Suprapubic skin (tissue), 3 donors: ENCODE data around the gene ROR2.
"Not testable (repeated sequence)": the region's sequence is repeated elsewhere in the genome, so short reads cannot be mapped to it uniquely, and the experiment has no call there.

ENCODE experiments used
- CTCF ChIP-seq, 2 donors: fragments of 200-600 bp in 1 of 2; fragments of 450-650 bp in 1 of 2; sonication (generic) in 1 of 2; IDR thresholded peaks; one replicate each; pipeline ENCODE4 v1.5.1; 2016 to 2019; ENCODE audit warnings: antibody characterized with exemption in 2 of 2, mild to moderate bottlenecking in 1 of 2, moderate library complexity in 1 of 2
- POLR2A ChIP-seq, 2 donors: fragments of 450-650 bp; IDR thresholded peaks; one replicate each; pipeline ENCODE4 v1.6.1; 2017; ENCODE audit warnings: antibody characterized with exemption in 2 of 2, mild to moderate bottlenecking in 2 of 2, moderate library complexity in 2 of 2

DNA sequence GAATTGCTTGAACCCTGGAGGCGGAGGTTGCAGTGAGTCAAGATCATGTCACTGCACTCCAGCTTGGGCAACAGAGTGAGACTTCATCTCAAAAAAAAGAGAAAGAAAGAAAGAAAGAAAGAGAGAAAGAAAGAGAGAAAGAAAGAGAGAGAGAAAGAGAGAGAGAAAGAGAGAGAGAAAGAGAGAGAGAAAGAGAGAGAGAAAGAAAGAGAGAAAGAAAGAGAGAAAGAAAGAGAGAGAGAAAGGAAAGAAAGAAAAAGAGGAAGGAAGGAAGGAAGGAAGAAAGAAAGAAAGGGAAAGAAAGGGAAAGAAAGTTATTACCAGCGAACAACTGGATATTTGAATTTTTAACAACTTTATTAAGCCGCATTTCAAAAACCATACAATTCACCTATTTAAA, 327.9 kb downstream of the ROR2 start:
- TF ChIP-seq CTCF, POLR2A (IDR thresholded peaks at IDR 0.05): not testable (repeated sequence)
